GM18861 (cell line): Measurements from ENCODE around the gene ZDHHC18.
A peak's percentile ranks its signal among the peaks of the same experiment; 100 is the strongest.
"Not testable (repeated sequence)": the region's sequence is repeated elsewhere in the genome, so short reads cannot be mapped to it uniquely, and the experiment has no call there.

Source experiments
- ATAC-seq: cut with Tn5 transposase; IDR thresholded peaks from one replicate; pipeline ENCODE4 v1.9.1; 2021; ENCODE audit not compliant: unreplicated experiment

Gene ZDHHC18

DNA sequence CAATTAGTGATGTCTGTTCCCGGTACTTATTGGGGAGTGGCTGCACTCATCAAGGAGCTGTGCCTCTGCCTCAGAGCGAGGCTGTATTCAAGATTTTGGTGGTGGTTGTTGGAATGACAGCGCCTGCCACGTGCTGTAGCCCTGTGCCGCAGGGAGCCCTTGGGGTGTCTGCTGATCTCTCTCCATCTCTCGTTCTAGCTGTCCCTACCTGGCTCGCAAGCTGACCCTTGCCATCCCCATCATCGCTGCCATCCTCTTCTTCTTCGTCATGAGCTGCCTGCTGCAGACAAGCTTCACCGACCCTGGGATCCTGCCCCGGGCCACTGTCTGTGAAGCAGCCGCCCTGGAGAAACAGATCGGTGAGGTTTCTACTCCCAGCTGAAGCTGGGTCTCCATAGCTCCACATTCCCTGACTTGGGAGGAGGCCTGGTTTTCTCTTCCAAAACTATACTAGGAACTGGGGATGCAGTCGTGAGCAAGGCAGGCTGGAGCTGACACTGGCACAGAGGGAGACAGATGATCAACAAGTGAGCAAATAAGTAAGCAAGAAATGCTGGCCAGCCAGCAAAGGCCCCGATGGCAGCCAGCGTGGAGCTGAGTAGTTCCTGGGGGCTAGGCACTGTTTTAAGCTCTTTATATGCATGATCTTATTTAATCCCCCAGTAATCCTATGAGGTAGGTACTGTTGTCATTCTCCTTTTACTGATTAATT is 5.9 kb downstream of the ZDHHC18 start:
- ATAC-seq = no peak

DNA sequence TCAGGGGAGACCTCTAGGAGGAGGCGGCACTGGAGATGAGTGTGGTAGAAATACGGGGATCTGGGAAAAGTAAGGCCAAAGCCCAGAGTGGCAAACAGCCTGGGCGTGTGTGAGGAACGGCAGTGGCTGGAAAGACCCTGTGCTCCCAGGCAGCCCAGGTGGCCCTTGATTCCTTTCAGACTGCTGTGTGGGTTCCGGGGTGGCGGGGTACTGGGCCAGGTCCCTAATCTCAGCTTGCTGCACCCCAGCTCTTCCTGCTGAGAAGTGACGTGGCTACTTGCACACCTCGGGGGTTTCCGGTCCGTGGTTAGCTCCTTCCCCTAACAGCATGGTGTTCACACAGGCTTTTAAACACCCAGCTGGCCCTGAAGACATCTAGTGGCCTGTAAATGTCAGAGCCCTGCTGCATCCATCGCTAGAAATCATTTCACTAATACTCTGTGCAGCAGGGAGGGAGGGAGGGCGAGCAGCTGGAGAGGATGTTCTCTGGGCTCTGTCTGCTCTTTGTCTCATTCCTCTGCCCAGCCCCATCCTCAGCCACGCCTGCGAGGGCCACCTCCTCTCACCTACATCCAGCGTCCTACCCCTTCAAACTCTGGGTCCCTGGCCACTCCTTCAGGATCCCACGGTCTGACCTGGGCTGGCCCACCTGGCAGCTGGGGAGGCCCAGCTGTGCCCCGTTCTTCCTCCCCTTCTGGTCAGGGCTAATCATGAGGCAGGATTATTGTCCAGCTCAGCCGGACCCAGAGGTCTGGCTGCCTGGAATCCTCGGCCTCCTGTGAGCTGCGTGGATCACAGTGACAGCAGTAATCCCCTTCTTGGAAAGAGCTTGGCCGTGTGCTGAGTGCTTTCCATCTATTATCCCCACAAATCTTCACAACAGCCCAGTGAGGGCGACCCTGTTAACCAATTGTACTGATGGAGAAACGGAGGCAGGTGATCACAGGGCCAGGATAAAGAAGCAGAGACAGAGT is 7.2 kb downstream of the ZDHHC18 start:
- ATAC-seq = peak; percentile 72

- not testable (repeated sequence) for ATAC-seq
Measured at GRCh38 chr1:26837665-26838064, 11.2 kb downstream of the ZDHHC18 start.

GRCh38 chr1:26838474-26839338 is 12.2 kb downstream of the ZDHHC18 start:
- peak; percentile 84 for ATAC-seq

GRCh38 chr1:26839339-26839722 is 12.8 kb downstream of the ZDHHC18 start:
- ATAC-seq = no peak

- no peak for ATAC-seq
Measured at GRCh38 chr1:26839779-26840178, 13.3 kb downstream of the ZDHHC18 start.

DNA sequence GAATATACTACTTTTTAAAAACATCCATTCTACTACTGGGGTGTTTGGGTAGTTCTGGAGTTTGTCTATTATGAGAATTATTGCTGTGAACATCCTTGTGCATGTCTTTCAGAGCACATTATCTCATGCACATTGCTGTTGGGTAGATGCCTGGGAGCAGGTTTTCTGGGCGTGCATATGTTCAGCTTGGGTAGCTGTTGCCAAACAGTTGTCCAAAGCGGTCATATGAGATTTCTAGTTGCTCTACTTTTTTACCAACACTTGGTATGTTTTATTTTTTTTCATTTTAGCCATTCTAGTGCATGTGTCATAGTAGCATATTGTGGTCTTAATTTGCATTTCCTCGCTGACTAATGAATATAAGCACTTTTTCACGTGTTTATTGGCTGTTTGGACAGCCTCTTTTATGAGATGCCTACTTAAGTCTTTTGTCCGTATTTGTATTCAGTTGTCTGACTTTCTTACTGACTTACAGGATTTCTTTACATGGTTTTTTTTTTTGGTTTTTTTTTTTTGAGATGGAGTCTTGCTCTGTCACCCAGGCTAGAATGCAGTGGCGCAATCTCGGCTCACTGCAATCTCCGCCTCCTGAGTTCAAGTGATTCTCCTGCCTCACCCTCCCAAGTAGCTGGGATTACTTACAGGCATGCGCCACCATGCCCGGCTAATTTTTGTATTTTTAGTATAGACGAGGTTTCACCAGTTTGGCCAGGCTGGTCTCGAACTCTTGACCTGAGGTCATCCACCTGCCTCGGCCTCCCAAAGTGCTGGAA is 18.1 kb downstream of the ZDHHC18 start:
- no peak for ATAC-seq

- ATAC-seq = not testable (repeated sequence)
Measured at GRCh38 chr1:26847826-26848225, 21.3 kb downstream of the ZDHHC18 start.

DNA sequence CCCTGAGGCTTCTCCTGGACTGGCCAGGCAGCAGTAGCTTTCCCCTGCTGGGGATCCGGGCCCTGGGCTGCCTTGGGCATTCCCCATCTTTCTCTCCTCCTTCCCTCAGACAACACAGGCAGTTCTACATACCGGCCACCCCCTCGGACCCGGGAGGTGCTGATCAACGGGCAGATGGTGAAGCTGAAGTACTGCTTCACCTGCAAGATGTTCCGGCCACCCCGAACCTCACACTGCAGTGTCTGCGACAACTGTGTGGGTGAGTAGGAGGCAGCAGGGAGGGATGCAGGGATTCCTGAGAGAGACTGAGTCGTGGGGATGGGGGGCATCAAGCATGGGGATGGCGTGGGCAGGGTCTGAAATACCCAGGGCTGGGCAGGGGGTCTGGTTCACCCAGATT is 22.0 kb downstream of the ZDHHC18 start:
- ATAC-seq = no peak

- no peak for ATAC-seq
Measured at GRCh38 chr1:26848941-26849774, 22.7 kb downstream of the ZDHHC18 start.

DNA sequence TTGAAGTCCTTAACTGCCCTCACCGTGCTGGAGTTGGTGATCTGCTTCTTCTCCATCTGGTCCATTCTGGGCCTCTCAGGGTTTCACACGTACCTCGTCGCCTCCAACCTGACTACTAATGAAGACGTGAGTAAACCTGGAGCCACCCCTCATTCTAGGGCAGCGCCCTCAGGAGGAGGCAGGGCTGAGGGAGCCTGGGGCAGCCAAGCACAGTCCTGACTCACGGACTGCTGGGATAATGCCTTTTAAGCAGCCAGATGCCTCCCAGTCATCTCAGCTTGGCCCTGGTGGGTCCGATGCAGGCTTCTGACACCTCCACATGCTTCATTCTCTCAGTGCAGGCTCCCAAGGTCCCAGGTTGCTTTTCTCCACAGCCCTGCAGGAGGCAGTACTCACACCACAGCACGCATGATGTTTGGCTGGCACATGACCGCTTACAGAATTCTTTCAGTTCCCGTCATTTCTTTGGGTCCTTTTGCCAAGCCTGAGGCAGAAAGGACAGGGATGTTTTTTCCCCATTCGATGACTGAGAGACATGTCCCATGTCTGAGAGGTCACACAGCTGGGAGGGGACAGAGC is 24.7 kb downstream of the ZDHHC18 start:
- ATAC-seq = no peak

DNA sequence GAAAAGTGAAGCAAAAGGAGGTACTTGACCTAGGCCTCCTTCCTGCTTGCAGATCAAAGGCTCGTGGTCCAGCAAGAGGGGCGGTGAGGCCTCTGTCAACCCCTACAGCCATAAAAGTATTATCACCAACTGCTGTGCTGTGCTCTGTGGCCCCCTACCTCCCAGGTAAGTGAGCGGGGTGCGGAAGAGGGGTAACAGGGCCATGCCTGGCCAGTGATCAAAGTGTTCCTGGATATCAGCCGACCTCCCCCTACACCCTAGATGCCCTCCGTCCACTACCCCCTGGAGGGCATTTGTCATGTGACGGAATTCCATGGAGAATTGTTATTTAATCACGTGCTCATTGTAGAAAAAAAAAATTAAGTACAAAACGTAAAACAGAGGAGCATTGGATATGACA is 26.2 kb downstream of the ZDHHC18 start:
- no peak for ATAC-seq

DNA sequence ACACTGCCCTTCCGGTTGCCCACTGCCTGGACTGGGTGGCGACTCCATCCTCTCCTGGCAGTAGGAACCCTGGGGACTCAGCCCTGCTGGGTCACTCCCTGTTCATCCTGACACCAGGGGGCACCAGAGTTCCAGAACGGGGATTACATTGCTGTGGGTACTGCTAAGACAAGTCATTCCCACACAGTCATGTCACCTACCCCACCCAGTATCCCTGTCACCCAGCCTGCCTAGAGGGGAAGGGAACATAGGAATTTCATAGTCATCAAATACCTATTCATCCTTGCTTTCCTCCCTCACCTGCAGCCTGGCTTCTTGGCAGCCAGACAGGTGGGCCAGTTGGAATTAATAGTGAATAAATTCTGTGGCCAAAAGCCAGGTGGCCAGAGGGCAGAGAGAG is 26.7 kb downstream of the ZDHHC18 start:
- ATAC-seq = no peak

- no peak for ATAC-seq
Measured at GRCh38 chr1:26853600-26853999, 27.1 kb downstream of the ZDHHC18 start.

DNA sequence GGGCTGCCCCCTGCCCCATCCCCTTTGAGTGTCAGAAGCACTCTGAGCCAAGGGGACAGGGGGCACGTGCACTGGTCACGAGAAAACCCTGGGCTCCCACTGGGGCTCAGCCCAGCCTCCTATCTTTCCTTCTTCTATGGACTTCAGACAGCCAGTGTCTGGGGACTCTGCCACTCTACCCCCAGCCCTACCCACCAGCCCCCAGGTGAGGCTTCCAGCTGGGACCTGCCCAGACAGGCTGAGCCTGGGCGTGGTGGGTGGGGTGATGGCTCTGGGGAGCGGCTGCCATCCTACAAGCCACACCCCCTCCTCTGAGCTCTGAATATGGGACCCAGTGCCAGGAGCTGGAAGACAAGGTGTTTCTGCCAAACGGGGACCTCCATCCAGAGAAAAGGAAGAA is 28.4 kb downstream of the ZDHHC18 start:
- ATAC-seq = no peak

GRCh38 chr1:26855636-26856035 is 29.1 kb downstream of the ZDHHC18 start:
- no peak for ATAC-seq

GRCh38 chr1:26856181-26856580 is 29.7 kb downstream of the ZDHHC18 start:
- no peak for ATAC-seq

DNA sequence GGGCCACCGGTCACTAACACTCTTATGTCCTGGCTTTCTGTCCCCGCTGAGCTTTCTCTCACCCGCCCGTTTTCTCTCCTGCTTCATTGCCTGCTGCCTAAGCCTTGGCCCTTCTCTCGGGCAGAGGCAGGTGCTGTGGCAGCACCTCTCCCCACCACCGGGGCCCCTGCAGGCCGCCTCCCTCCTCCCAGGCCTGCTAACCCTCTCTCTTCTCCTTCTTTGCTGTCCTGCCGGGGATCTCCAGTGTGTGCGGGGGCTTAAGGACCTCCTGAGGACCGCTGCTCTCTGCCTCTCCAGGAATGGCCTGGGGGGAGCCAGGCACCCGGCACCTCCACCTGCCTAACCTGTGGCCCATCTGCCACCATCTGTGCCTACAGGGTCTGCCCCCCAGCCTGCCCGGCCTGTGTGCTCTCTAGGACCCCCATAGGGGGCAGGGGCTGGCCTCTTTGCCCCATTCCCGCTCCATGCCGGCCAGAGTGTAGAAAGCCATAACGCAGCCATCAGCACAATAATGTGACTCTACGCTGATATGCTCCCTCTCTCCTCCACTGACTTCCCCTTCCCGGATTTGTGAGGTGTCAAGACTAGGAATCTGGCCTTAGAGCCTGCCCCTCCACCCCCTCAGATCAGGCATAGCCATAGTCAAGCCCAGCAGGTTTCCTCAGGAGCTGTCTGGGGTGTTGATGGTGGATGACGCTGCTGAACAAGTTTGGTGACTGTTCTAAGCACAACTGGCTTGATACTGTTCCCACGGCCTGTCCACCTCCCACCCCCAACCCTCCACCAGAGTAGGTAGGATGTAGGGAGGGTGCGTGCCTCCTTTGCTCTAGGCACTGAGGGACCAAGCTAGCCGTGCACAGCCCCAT is 30.3 kb downstream of the ZDHHC18 start:
- ATAC-seq = no peak
